ENCODE measurements around the gene HNRNPC.
"Not testable (repeated sequence)": the region's sequence is repeated elsewhere in the genome, so short reads cannot be mapped to it uniquely, and the experiment has no call there.

The HNRNPC gene

DNA sequence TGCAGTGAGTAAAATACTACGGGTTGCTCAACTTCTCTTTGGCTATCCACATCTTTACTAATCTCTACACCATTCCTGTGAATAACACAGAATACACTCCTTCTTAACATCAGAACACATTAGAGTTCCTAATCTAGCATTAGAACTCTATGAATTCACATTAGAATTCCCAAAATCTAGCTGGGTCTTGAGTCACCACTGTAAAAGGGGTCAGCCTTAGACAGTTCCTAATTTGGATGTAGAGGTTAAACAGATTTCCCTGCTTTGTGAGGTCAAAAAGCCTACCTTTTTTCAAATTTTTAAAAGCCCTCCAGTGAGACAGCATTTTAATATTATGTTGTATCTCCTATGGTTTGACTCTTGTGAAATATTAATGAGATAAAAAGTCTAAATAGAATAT lies 7.4 kb downstream of the HNRNPC start:
- CTCF ChIA-PET: no interaction called here
- H3K4me3 Mint-ChIP-seq: no peak overlapping the region
- DNase-seq: no peak
- no peaks in the 10 kb centered on the region for H3K9me3 Mint-ChIP-seq
- H3K36me3 Mint-ChIP-seq: peaks cover 78% of the 10 kb centered on the region
- H3K27ac Mint-ChIP-seq: peak overlapping the region; percentile 2
- no peaks in the 10 kb centered on the region for H3K27me3 Mint-ChIP-seq
- H3K4me1 Mint-ChIP-seq: peaks cover 91% of the 10 kb centered on the region

GRCh38 chr14:21258889-21259787 lies 10.1 kb downstream of the HNRNPC start:
- Mint-ChIP-seq H3K4me1 (peaks cover 80% of the 10 kb centered on the region), H3K27me3 (no peaks in the 10 kb centered on the region), H3K27ac (peak overlapping the region; percentile 20), H3K4me3 (no peak overlapping the region), H3K9me3 (no peaks in the 10 kb centered on the region), H3K36me3 (peaks cover 72% of the 10 kb centered on the region)
- CTCF ChIA-PET: no interaction called here
- DNase-seq: no peak

DNA sequence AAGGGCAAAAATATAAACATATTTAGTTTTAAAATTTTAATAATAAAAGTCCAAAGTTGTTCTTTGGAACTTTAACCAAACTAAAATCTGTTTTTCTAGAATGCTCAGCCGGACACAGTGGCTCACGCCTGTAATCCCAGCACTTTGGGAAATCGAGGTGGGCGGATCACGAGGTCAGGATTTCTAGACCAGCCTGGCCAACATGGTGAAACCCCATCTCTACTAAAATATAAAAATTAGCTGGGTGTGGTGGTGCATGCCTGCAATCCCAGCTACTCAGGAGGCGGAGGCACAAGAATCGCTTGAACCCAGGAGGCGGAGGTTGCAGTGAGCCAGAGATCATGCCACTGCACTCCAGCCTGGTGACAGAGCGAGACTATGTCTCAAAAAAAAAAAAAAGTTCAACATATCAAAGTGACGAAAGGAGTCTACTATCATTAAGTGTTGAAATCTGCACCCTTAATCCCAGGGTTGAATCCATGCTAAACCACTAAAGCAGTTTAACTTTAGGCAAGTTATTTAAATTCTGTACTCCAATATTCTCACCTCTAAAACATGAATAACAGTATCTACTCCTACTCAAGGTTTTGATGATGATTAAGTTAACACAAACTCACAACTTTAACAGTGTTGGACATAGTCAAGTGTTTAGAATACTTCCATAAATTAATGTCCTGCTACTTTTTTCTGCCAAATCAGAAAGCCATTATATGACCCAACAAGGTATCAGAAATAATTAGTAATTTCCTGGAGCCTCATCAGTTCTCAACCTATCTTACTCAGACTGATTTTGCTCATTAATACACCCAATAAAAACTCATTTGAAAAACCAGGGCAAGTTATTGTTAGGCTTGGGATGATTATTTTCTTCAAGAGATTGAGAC lies 11.0 kb downstream of the HNRNPC start:
- Mint-ChIP-seq H3K4me1 (peaks cover 71% of the 10 kb centered on the region), H3K27ac (peak overlapping the region; percentile 70), H3K27me3 (no peaks in the 10 kb centered on the region), H3K4me3 (no peak overlapping the region), H3K9me3 (no peaks in the 10 kb centered on the region), H3K36me3 (peaks cover 64% of the 10 kb centered on the region)
- CTCF ChIA-PET: no interaction called here
- no peak for DNase-seq

- Mint-ChIP-seq H3K27ac (peak overlapping the region; percentile 70), H3K4me3 (peak overlapping the region; percentile 24), H3K36me3 (peaks cover 63% of the 10 kb centered on the region), H3K9me3 (no peaks in the 10 kb centered on the region), H3K27me3 (no peaks in the 10 kb centered on the region), H3K4me1 (peaks cover 63% of the 10 kb centered on the region)
- no peak for DNase-seq
- CTCF ChIA-PET: no interaction called here
These were observed 11.8 kb downstream of the HNRNPC start for GRCh38 chr14:21257394-21257909.

GRCh38 chr14:21256539-21257393 lies 12.5 kb downstream of the HNRNPC start:
- CTCF ChIA-PET: interaction anchor here (1.4 kb wide), 1 partner anchor 15 kb away, joined by 3 read pairs; no protein-coding TSS in a partner anchor
- Mint-ChIP-seq H3K4me3 (peak overlapping the region; percentile 24), H3K9me3 (no peaks in the 10 kb centered on the region), H3K27ac (peak overlapping the region; percentile 70), H3K4me1 (peaks cover 63% of the 10 kb centered on the region), H3K27me3 (no peaks in the 10 kb centered on the region), H3K36me3 (peaks cover 64% of the 10 kb centered on the region)
- DNase-seq: no peak

DNA sequence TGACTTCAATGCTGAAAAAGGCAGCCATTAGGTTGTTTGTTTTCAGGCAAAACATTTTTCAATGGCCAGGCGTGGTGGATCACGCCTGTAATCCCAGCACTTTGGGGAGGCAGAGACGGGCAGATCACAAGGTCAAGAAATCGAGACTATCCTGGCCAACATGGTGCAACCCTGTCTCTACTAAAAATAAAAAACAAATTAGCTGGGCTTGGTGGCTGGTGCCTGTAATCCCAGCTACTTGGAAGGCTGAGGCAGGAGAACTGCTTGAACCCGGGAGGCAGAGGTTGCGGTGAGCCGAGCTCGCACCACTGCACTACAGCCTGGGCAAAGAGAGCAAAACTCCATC lies 13.2 kb downstream of the HNRNPC start:
- not testable (repeated sequence) for H3K4me3 Mint-ChIP-seq, H3K27ac Mint-ChIP-seq, H3K27me3 Mint-ChIP-seq, DNase-seq, H3K9me3 Mint-ChIP-seq
- H3K4me1 Mint-ChIP-seq: peaks cover 59% of the 10 kb centered on the region
- CTCF ChIA-PET: interaction anchor here (1.4 kb wide), 1 partner anchor 14 kb away, joined by 3 read pairs; no protein-coding TSS in a partner anchor
- peaks cover 64% of the 10 kb centered on the region for H3K36me3 Mint-ChIP-seq

DNA sequence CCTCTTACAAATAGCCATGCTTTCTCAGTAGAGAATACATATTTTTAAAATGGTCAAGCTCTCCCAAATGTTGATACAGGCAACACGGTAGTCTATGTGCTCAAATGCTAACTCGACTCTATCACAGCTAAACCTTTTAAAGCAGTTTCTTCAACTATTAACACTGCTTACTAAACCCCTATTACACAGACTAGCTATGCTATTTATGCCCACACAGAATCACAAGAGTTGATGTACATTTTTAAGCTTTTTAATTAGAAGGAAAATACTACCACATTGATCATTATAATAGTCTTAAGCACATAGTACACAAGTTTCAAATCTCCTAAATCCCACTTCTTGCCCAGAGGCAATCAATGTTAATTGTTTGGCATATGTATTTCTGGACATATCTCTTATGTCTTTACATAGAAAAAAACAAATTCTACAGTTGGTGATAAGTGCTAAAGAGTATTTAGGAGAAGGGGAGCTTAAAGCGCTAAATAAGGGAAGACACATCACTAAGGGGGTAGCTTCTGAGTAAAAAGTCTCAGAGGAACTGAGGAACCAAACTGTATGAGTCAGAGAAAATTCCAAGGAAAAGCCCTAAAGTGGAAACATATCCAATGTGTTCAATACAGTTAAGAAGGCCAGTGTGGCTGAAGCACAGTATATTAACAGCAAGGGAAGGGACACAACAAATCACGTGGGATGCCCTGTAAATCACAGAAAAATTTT lies 13.7 kb downstream of the HNRNPC start:
- DNase-seq: no peak
- Mint-ChIP-seq H3K36me3 (peaks cover 66% of the 10 kb centered on the region), H3K4me1 (peaks cover 56% of the 10 kb centered on the region), H3K9me3 (no peaks in the 10 kb centered on the region), H3K27me3 (no peaks in the 10 kb centered on the region), H3K27ac (peak overlapping the region; percentile 4), H3K4me3 (no peak overlapping the region)
- CTCF ChIA-PET: interaction anchor here (0.6 to 1.7 kb wide), 3 partner anchors 10 to 15 kb away, joined by 3 to 5 read pairs (median 3); no protein-coding TSS in a partner anchor

- Mint-ChIP-seq H3K4me3 (no peak overlapping the region), H3K4me1 (peaks cover 41% of the 10 kb centered on the region), H3K27ac (no peak overlapping the region), H3K27me3 (no peaks in the 10 kb centered on the region), H3K36me3 (peaks cover 59% of the 10 kb centered on the region), H3K9me3 (no peaks in the 10 kb centered on the region)
- DNase-seq: no peak
- CTCF ChIA-PET: no interaction called here
These were observed 17.1 kb downstream of the HNRNPC start for GRCh38 chr14:21252149-21252548.

DNA sequence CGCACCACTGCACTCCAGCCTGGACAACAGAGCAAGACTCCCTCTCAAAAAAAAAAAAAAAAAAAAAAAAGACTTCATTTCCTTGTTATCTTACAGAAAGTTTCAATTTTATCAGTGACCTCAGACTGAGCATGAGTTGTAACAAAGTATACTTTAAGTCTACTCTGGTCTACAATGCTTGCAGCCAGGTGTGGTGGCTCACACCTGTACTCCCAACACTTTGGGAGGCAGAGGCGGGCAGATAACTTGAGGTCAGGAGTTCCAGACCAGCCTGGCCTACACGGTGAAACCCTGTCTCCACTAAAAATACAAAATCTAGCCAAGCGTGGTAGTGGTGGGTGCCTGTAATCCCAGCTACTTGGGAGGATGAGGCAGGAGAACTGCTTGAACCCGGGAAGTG lies 18.0 kb downstream of the HNRNPC start:
- no peak overlapping the region for H3K4me3 Mint-ChIP-seq
- peaks cover 37% of the 10 kb centered on the region for H3K4me1 Mint-ChIP-seq
- CTCF ChIA-PET: no interaction called here
- DNase-seq: no peak
- H3K9me3 Mint-ChIP-seq: no peaks in the 10 kb centered on the region
- no peaks in the 10 kb centered on the region for H3K27me3 Mint-ChIP-seq
- H3K36me3 Mint-ChIP-seq: peaks cover 61% of the 10 kb centered on the region
- H3K27ac Mint-ChIP-seq: no peak overlapping the region

GRCh38 chr14:21248739-21249411 lies 20.4 kb downstream of the HNRNPC start:
- no peaks in the 10 kb centered on the region for H3K9me3 Mint-ChIP-seq
- peaks cover 60% of the 10 kb centered on the region for H3K36me3 Mint-ChIP-seq
- CTCF ChIA-PET: interaction anchor here (1.0 kb wide), 1 partner anchor 19 kb away, joined by 3 read pairs; no protein-coding TSS in a partner anchor
- no peak overlapping the region for H3K4me3 Mint-ChIP-seq
- no peaks in the 10 kb centered on the region for H3K27me3 Mint-ChIP-seq
- no peak for DNase-seq
- H3K4me1 Mint-ChIP-seq: peaks cover 35% of the 10 kb centered on the region
- no peak overlapping the region for H3K27ac Mint-ChIP-seq

DNA sequence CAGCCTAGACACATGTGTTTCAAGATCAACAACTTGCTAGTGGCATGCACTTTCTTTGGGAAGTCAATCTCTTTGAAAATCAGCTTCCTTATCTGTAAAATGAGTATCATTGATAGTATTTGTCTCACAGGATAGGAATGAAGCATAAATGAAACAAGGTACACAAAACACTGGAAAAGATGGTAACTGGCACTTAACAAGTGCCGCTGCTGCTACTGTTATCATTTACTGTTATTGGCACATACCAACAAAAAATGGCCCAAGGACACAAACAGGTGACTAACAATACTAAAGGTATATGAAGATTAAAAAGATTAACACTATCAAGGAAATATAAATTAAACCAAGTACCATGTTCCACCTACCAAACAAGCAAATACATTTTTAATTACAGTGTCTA lies 20.9 kb downstream of the HNRNPC start:
- Mint-ChIP-seq H3K36me3 (peaks cover 61% of the 10 kb centered on the region), H3K4me3 (no peak overlapping the region), H3K9me3 (no peaks in the 10 kb centered on the region), H3K27me3 (no peaks in the 10 kb centered on the region), H3K27ac (no peak overlapping the region), H3K4me1 (peaks cover 35% of the 10 kb centered on the region)
- CTCF ChIA-PET: interaction anchor here (1.0 kb wide), 1 partner anchor 18 kb away, joined by 3 read pairs; no protein-coding TSS in a partner anchor
- DNase-seq: no peak

DNA sequence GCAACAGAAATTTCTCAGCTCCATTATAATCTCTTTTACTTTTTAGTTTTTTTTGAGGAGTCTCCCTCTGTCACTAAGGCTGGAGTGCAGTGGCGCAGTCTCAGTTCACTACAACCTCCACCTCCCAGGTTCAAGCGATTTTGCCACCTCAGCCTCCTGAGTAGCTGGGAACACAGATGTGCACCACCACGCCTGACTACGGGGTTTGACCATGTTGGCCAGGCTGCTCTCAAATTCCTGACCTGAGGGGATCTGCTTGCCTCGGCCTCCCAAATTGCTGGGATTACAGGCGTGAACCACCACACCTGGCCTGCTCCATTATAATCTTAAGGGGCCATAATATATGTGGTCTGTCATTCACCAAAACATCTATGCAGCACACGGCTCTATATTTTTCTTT lies 23.4 kb downstream of the HNRNPC start:
- no peak overlapping the region for H3K27ac Mint-ChIP-seq
- H3K36me3 Mint-ChIP-seq: peaks cover 61% of the 10 kb centered on the region
- DNase-seq: no peak
- CTCF ChIA-PET: no interaction called here
- H3K4me3 Mint-ChIP-seq: no peak overlapping the region
- peaks cover 40% of the 10 kb centered on the region for H3K4me1 Mint-ChIP-seq
- no peaks in the 10 kb centered on the region for H3K27me3 Mint-ChIP-seq
- H3K9me3 Mint-ChIP-seq: no peaks in the 10 kb centered on the region

GRCh38 chr14:21244544-21244943 lies 24.7 kb downstream of the HNRNPC start:
- Mint-ChIP-seq H3K27me3 (no peaks in the 10 kb centered on the region), H3K4me3 (no peak overlapping the region), H3K27ac (no peak overlapping the region), H3K9me3 (no peaks in the 10 kb centered on the region), H3K36me3 (peaks cover 52% of the 10 kb centered on the region), H3K4me1 (peaks cover 41% of the 10 kb centered on the region)
- CTCF ChIA-PET: interaction anchor here (0.9 kb wide), 1 partner anchor 13 kb away, joined by 3 read pairs; no protein-coding TSS in a partner anchor
- DNase-seq: no peak
